ENCODE results near the gene LTBP2. TPM values are rescaled to one million over a fixed set of nuclear protein-coding genes. Genes with fewer than 3 reads are reported as not detected.

The LTBP2 gene
- polyA plus RNA-seq (2013), result 3.7 and 4.1 TPM in 2 replicates

DNA sequence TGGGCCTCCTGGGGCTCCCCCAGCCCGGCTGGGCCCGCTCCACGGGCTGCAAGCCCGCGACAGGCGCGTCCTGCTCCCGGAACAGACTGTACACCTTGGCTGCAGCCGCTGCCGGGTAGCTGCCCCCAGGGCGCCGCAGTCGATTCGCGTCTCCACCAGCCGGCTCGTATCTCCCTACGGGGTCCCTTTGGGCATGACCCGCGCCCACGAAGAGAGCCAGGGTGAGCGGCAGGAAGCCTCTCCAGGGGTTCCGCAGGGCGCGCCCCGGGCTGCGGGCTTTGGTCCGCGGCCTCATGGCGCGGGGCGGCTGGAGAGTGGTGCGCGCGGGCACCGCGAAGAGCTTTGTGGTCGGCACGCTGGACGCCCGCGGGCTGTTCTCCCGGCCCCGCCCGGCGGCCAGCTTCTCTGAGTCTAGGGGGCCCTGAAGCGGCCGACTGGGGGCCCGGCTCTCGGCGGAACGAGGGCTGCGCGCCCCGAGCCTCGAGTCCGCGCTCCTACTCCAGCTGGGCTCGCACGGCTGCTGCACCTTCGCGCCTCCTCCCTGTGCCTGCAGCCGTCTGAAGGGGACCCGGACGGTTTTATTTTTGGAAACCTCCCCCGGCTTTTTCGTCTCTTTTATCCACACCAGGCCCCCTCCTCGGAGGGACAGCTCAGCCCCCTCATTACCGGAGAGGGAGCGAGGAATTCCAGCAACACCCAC lies at the start of gene LTBP2:
TSS of gene LTBP2 (minus strand) at position 588 of the 700 bp plus-strand sequence. CDS start at position 295, 293 bp downstream.
- Histone ChIP-seq H3K14ac (ENCODE audit: low read length) (peak within 1 kb of the TSS; percentile 59), H3K23ac (ENCODE audit: low read length) (no peak within 1 kb of the TSS), H3K4me3 (ENCODE audit: low read depth, low read length) (peak within 1 kb of the TSS; percentile 70), H2BK12ac (ENCODE audit: low read length) (no peak within 1 kb of the TSS), H3K4me2 (ENCODE audit: low read length) (peak within 1 kb of the TSS; percentile 67), H3K79me2 (ENCODE audit: control insufficient read depth, insufficient read depth, low read length, poor library complexity) (no peaks in the 10 kb centered on the region), H2AK5ac (ENCODE audit: low read length) (no peak within 1 kb of the TSS), H3K4me1 (ENCODE audit: control insufficient read depth in 1 of 2, insufficient read depth in 2 of 2, low read length in 2 of 2) (peaks cover 3 to 7% of the 10 kb centered on the region in 2 experiments), H4K12ac (ENCODE audit: low read depth, low read length) (no peak within 1 kb of the TSS), H3K36me3 (ENCODE audit: control insufficient read depth in 1 of 2, insufficient read depth in 2 of 2, low read length in 2 of 2) (no peaks in the 10 kb centered on the region), H2BK120ac (ENCODE audit: insufficient read depth, low read length, poor library complexity) (peak within 1 kb of the TSS; percentile 3), H3K4ac (ENCODE audit: low read depth, low read length) (no peak within 1 kb of the TSS), H3K79me1 (ENCODE audit: low read length) (peaks cover 10% of the 10 kb centered on the region), H3K18ac (ENCODE audit: low read length) (peak within 1 kb of the TSS; percentile 21), H4K8ac (ENCODE audit: low read depth, low read length) (peak within 1 kb of the TSS; percentile 42), H3K9me3 (ENCODE audit: insufficient read depth, low read depth, low read length) (peaks cover 2% of the 10 kb centered on the region), H3K27ac (ENCODE audit: low read depth, low read length) (no peak within 1 kb of the TSS), H2BK5ac (ENCODE audit: low read depth, low read length, poor library complexity) (no peak within 1 kb of the TSS), H3K9ac (ENCODE audit: low read length) (no peak within 1 kb of the TSS), H2AFZ (ENCODE audit: insufficient read depth, low read length, poor library complexity) (peak within 1 kb of the TSS; percentile 38), H3K27me3 (ENCODE audit: insufficient read depth, low read length) (peaks cover 22% of the 10 kb centered on the region), H4K91ac (ENCODE audit: low read depth, low read length) (peak within 1 kb of the TSS; percentile 63)
- WGBS (ENCODE audit: extremely low coverage, insufficient coverage, insufficient read length), result no CpG with 5 or more reads among the region's 70 CpGs
- DNase-seq, result peak in 1 of 2 donors; percentile 16

DNA sequence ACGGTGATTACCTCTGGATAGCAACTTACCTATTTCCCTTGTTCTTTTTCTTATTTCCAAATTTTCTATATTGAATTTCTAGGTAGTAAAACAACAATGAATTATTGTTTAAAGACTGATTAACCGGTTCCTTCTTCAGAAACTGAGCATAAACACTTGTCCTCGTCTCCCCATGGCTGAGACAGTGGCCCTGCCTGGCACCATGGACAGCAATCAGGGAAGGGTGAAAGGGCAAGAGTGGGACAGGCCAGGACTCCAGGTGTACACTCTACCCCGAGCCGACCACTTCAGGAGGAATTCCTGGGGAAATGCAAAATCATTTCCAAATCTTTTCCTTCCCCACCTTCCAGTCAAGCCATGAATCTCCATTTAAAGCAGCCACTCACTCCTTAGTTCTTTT lies 48.8 kb upstream of the LTBP2 start:
- no peak overlapping the region for H2BK120ac ChIP-seq (ENCODE audit: insufficient read depth, low read length, poor library complexity)
- H3K18ac ChIP-seq (ENCODE audit: low read length), result no peak overlapping the region
- no peak overlapping the region for H4K91ac ChIP-seq (ENCODE audit: low read depth, low read length)
- H3K14ac ChIP-seq (ENCODE audit: low read length), result no peak overlapping the region
- H2AFZ ChIP-seq (ENCODE audit: insufficient read depth, low read length, poor library complexity), result no peak overlapping the region
- peaks cover 17 to 31% of the 10 kb centered on the region in 2 experiments for H3K36me3 ChIP-seq (ENCODE audit: control insufficient read depth in 1 of 2, insufficient read depth in 2 of 2, low read length in 2 of 2)
- H3K27ac ChIP-seq (ENCODE audit: low read depth, low read length), result no peak overlapping the region
- no peaks in the 10 kb centered on the region for H3K79me2 ChIP-seq (ENCODE audit: control insufficient read depth, insufficient read depth, low read length, poor library complexity)
- H3K4me2 ChIP-seq (ENCODE audit: low read length), result no peak overlapping the region
- H3K4me3 ChIP-seq (ENCODE audit: low read depth, low read length), result no peak overlapping the region
- no peak overlapping the region for H2AK5ac ChIP-seq (ENCODE audit: low read length)
- no peak overlapping the region for H4K8ac ChIP-seq (ENCODE audit: low read depth, low read length)
- no peak for DNase-seq
- no peak overlapping the region for H3K4ac ChIP-seq (ENCODE audit: low read depth, low read length)
- no peak overlapping the region for H2BK12ac ChIP-seq (ENCODE audit: low read length)
- H3K27me3 ChIP-seq (ENCODE audit: insufficient read depth, low read length), result no peaks in the 10 kb centered on the region
- no peaks in the 10 kb centered on the region for H3K79me1 ChIP-seq (ENCODE audit: low read length)
- no peak overlapping the region for H3K9ac ChIP-seq (ENCODE audit: low read length)
- no CpG with 5 or more reads among the region's 5 CpGs for WGBS (ENCODE audit: extremely low coverage, insufficient coverage, insufficient read length)
- H4K12ac ChIP-seq (ENCODE audit: low read depth, low read length), result no peak overlapping the region
- no peak overlapping the region for H2BK5ac ChIP-seq (ENCODE audit: low read depth, low read length, poor library complexity)
- no peaks in the 10 kb centered on the region for H3K9me3 ChIP-seq (ENCODE audit: insufficient read depth, low read depth, low read length)
- H3K23ac ChIP-seq (ENCODE audit: low read length), result no peak overlapping the region
- H3K4me1 ChIP-seq (ENCODE audit: control insufficient read depth in 1 of 2, insufficient read depth in 2 of 2, low read length in 2 of 2), result no peaks in the 10 kb centered on the region

DNA sequence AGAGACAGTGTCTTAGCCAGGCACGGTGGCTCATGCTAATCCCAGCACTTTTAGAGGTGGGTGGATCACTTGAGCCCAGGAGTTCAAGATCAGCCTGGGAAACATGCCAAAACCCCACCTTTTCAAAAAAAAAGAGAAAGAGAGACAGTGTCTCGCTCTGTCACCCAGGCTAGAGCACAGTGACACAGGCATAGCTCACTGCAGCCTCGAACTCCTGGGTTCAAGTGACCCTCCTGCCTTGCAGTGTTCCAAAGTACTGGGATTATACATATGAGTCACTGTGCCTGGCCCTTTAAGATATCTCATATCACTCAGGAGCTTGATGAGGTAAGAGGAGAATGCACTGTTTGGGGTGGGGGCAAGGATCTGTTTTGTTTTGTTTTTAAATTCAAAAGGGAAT lies 48.1 kb upstream of the LTBP2 start:
- no peak for DNase-seq
- no peaks in the 10 kb centered on the region for H3K9me3 ChIP-seq (ENCODE audit: insufficient read depth, low read depth, low read length)
- no peak overlapping the region for H2BK5ac ChIP-seq (ENCODE audit: low read depth, low read length, poor library complexity)
- no peak overlapping the region for H3K4ac ChIP-seq (ENCODE audit: low read depth, low read length)
- no peak overlapping the region for H2BK120ac ChIP-seq (ENCODE audit: insufficient read depth, low read length, poor library complexity)
- H4K91ac ChIP-seq (ENCODE audit: low read depth, low read length), result no peak overlapping the region
- WGBS (ENCODE audit: extremely low coverage, insufficient coverage, insufficient read length), result no CpG with 5 or more reads among the region's 3 CpGs
- no peaks in the 10 kb centered on the region for H3K79me1 ChIP-seq (ENCODE audit: low read length)
- no peak overlapping the region for H3K4me2 ChIP-seq (ENCODE audit: low read length)
- H3K23ac ChIP-seq (ENCODE audit: low read length), result no peak overlapping the region
- H3K18ac ChIP-seq (ENCODE audit: low read length), result no peak overlapping the region
- H2AFZ ChIP-seq (ENCODE audit: insufficient read depth, low read length, poor library complexity), result no peak overlapping the region
- no peak overlapping the region for H2AK5ac ChIP-seq (ENCODE audit: low read length)
- peaks cover 17 to 31% of the 10 kb centered on the region in 2 experiments for H3K36me3 ChIP-seq (ENCODE audit: control insufficient read depth in 1 of 2, insufficient read depth in 2 of 2, low read length in 2 of 2)
- no peaks in the 10 kb centered on the region for H3K79me2 ChIP-seq (ENCODE audit: control insufficient read depth, insufficient read depth, low read length, poor library complexity)
- no peaks in the 10 kb centered on the region for H3K27me3 ChIP-seq (ENCODE audit: insufficient read depth, low read length)
- H3K9ac ChIP-seq (ENCODE audit: low read length), result no peak overlapping the region
- no peak overlapping the region for H3K4me3 ChIP-seq (ENCODE audit: low read depth, low read length)
- H3K27ac ChIP-seq (ENCODE audit: low read depth, low read length), result no peak overlapping the region
- no peak overlapping the region for H3K14ac ChIP-seq (ENCODE audit: low read length)
- no peak overlapping the region for H2BK12ac ChIP-seq (ENCODE audit: low read length)
- no peaks in the 10 kb centered on the region for H3K4me1 ChIP-seq (ENCODE audit: control insufficient read depth in 1 of 2, insufficient read depth in 2 of 2, low read length in 2 of 2)
- no peak overlapping the region for H4K12ac ChIP-seq (ENCODE audit: low read depth, low read length)
- no peak overlapping the region for H4K8ac ChIP-seq (ENCODE audit: low read depth, low read length)

DNA sequence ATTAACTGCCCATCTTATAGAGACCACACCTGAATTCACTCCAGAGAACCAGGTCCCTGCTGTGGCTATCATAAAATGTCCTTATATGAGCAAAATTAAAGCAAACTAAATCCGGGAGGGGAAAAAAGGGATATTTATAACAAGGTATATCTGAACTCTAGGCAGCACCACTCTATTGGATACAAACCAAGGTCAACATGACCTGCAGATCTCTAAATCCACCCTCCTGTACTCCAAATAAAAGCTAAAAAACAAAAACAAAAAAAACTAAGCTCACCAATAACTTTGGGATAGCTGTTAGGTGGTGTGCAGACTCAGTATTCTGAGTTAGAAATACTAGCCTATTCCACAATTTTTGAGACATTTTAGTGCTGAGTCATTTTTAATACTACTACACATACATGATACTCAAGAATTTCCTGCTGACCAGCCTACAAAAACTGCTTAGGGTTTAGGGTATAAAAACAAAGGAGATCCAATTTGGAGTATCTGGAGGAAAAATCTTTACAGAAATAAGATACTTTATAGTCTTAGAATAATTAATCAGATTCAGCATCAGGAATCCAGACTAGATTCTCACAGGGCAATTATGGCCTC lies 46.6 kb upstream of the LTBP2 start:
- H2BK120ac ChIP-seq (ENCODE audit: insufficient read depth, low read length, poor library complexity), result no peak overlapping the region
- H3K14ac ChIP-seq (ENCODE audit: low read length), result no peak overlapping the region
- H3K4me1 ChIP-seq (ENCODE audit: control insufficient read depth in 1 of 2, insufficient read depth in 2 of 2, low read length in 2 of 2), result no peaks in the 10 kb centered on the region
- no peak overlapping the region for H3K4me3 ChIP-seq (ENCODE audit: low read depth, low read length)
- no peak overlapping the region for H4K8ac ChIP-seq (ENCODE audit: low read depth, low read length)
- no peak overlapping the region for H4K91ac ChIP-seq (ENCODE audit: low read depth, low read length)
- no peaks in the 10 kb centered on the region for H3K27me3 ChIP-seq (ENCODE audit: insufficient read depth, low read length)
- no peak overlapping the region for H3K18ac ChIP-seq (ENCODE audit: low read length)
- H2BK5ac ChIP-seq (ENCODE audit: low read depth, low read length, poor library complexity), result no peak overlapping the region
- no peak overlapping the region for H2AFZ ChIP-seq (ENCODE audit: insufficient read depth, low read length, poor library complexity)
- no peak overlapping the region for H3K4ac ChIP-seq (ENCODE audit: low read depth, low read length)
- no peak overlapping the region for H2AK5ac ChIP-seq (ENCODE audit: low read length)
- no CpG with 5 or more reads among the region's 1 CpG for WGBS (ENCODE audit: extremely low coverage, insufficient coverage, insufficient read length)
- H3K36me3 ChIP-seq (ENCODE audit: control insufficient read depth in 1 of 2, insufficient read depth in 2 of 2, low read length in 2 of 2), result peaks cover 16 to 23% of the 10 kb centered on the region in 2 experiments
- no peaks in the 10 kb centered on the region for H3K9me3 ChIP-seq (ENCODE audit: insufficient read depth, low read depth, low read length)
- H3K4me2 ChIP-seq (ENCODE audit: low read length), result no peak overlapping the region
- no peak overlapping the region for H3K9ac ChIP-seq (ENCODE audit: low read length)
- no peak overlapping the region for H3K27ac ChIP-seq (ENCODE audit: low read depth, low read length)
- no peaks in the 10 kb centered on the region for H3K79me2 ChIP-seq (ENCODE audit: control insufficient read depth, insufficient read depth, low read length, poor library complexity)
- H3K79me1 ChIP-seq (ENCODE audit: low read length), result no peaks in the 10 kb centered on the region
- no peak overlapping the region for H3K23ac ChIP-seq (ENCODE audit: low read length)
- DNase-seq, result peak in 1 of 2 donors; percentile 50
- H4K12ac ChIP-seq (ENCODE audit: low read depth, low read length), result no peak overlapping the region
- no peak overlapping the region for H2BK12ac ChIP-seq (ENCODE audit: low read length)

All from trophoblast cell (in vitro differentiated cells and primary cell).